Fibroblast of lung (primary cell): ENCODE data around the gene ARID4A.

Experiments
- EZH2 ChIP-seq: IDR thresholded peaks from 2 replicates; pipeline ENCODE4 v1.5.1; 2012; ENCODE audit warnings: low read length, control low read depth, mild to moderate bottlenecking; ENCODE audit errors: missing control alignments
- TF ChIP-seq, protein P1 (sequence below), 2 donors: IDR thresholded peaks in 1 of 2; conservative IDR thresholded peaks in 1 of 2; 1 replicate in 1 of 2; 2 replicates in 1 of 2; pipeline ENCODE4 v1.5.1; 2011 to 2012; ENCODE audit warnings: low read length in 2 of 2, control low read depth in 1 of 2, inconsistent platforms in 1 of 2, low read depth in 1 of 2, mild to moderate bottlenecking in 1 of 2

DNA sequence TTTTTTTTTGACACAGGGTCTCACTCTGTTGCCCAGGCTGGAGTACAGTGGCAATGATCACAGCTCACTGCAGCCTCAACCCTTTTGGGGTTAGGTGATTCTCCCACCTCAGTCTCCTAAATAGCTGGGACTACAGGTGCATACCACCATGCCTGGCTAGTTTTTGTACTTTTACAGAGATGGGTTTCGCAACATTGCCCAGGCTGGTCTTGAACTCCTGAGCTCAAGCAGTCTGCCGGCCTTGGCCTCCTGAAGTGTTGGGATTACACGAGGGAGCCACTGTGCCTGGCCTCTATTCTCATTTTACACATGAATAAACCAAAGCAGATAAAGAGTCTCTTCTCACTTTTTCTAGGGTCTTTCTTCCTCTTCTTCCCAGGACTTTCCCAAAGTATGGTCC lies 100.5 kb downstream of the ARID4A start:
- TF ChIP-seq, protein P1, sequence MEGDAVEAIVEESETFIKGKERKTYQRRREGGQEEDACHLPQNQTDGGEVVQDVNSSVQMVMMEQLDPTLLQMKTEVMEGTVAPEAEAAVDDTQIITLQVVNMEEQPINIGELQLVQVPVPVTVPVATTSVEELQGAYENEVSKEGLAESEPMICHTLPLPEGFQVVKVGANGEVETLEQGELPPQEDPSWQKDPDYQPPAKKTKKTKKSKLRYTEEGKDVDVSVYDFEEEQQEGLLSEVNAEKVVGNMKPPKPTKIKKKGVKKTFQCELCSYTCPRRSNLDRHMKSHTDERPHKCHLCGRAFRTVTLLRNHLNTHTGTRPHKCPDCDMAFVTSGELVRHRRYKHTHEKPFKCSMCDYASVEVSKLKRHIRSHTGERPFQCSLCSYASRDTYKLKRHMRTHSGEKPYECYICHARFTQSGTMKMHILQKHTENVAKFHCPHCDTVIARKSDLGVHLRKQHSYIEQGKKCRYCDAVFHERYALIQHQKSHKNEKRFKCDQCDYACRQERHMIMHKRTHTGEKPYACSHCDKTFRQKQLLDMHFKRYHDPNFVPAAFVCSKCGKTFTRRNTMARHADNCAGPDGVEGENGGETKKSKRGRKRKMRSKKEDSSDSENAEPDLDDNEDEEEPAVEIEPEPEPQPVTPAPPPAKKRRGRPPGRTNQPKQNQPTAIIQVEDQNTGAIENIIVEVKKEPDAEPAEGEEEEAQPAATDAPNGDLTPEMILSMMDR (conservative IDR thresholded peaks at IDR 0.05 in 1 of 2, IDR thresholded peaks at IDR 0.05 in 1 of 2; ENCODE audit: low read depth in 1 of 2, low read length in 2 of 2): no peak
- no peak for TF ChIP-seq EZH2
